OCI-LY7 (cell line): Measurements from ENCODE around the gene SLC17A7. TPM values are rescaled to one million over a fixed set of nuclear protein-coding genes. Genes with fewer than 3 reads are reported as not detected.

Source experiments
- BruUV-seq: library from RNA; stranded (reverse); fragments of 400-500 nt; replicated peaks from 2 replicates; lab custom pipeline; 2021; lab: Mats Ljungman, UMichigan
- CTCF ChIA-PET: fragments of 300-600 bp; sonication (Branson Sonifier 250); formaldehyde crosslinking; loops from one replicate; lab custom pipeline; 2022; ENCODE audit warnings: antibody characterized with exemption; ENCODE audit not compliant: unreplicated experiment; lab: Charles Lee
- POLR2A ChIA-PET: fragments of 300-600 bp; sonication (Branson Sonifier 250); formaldehyde crosslinking; loops from one replicate; lab custom pipeline; 2022; ENCODE audit warnings: antibody characterized with exemption; lab: Charles Lee
- DNase-seq: peaks from one replicate; pipeline ENCODE4 v3.0.0-alpha.2; 2015; ENCODE audit warnings: low spot score
- H2AFZ ChIP-seq: fragments of 200-600 bp; sonication (generic), shearing (Covaris generic); 2 replicates; pipeline ENCODE4 v1.6.1; 2014; ENCODE audit warnings: mild to moderate bottlenecking, antibody characterized with exemption, low read length, moderate library complexity
- H3K27ac ChIP-seq: fragments of 200-600 bp; sonication (generic); 2 replicates; pipeline ENCODE4 v1.5.1; 2014; ENCODE audit warnings: mixed run types, low read depth, mild to moderate bottlenecking, moderate library complexity, low read length, inconsistent platforms; ENCODE audit not compliant: poor library complexity, severe bottlenecking
- H3K36me3 ChIP-seq: fragments of 200-600 bp; sonication (generic); 2 replicates; pipeline ENCODE4 v1.6.1; 2014; ENCODE audit warnings: mild to moderate bottlenecking, antibody characterized with exemption, low read length, moderate library complexity, mixed read lengths; ENCODE audit not compliant: insufficient read depth
- H3K4me1 ChIP-seq: fragments of 200-600 bp; sonication (generic); 2 replicates; pipeline ENCODE4 v1.5.1; 2014; ENCODE audit warnings: mild to moderate bottlenecking, low read length; ENCODE audit not compliant: insufficient read depth, poor library complexity, severe bottlenecking
- H3K4me2 ChIP-seq: fragments of 200-600 bp; sonication (generic); 2 replicates; pipeline ENCODE4 v1.6.1; 2014; ENCODE audit warnings: mild to moderate bottlenecking, low read length
- H3K4me3 ChIP-seq: fragments of 200-600 bp; sonication (generic); 2 replicates; pipeline ENCODE4 v1.5.1; 2014; ENCODE audit warnings: mild to moderate bottlenecking, low read depth, low read length; ENCODE audit not compliant: poor library complexity, severe bottlenecking
- H3K79me2 ChIP-seq: fragments of 200-600 bp; sonication (generic); 2 replicates; pipeline ENCODE4 v1.6.1; 2016; ENCODE audit warnings: low read depth, mild to moderate bottlenecking, low read length, moderate library complexity, mixed read lengths; ENCODE audit not compliant: insufficient read depth
- H3K9me2 ChIP-seq: fragments of 200-600 bp; sonication (generic); 2 replicates; pipeline ENCODE4 v1.6.1; 2016; ENCODE audit warnings: mild to moderate bottlenecking, low read length, mixed read lengths; ENCODE audit not compliant: insufficient read depth
- H3K9me3 ChIP-seq: fragments of 200-600 bp; sonication (generic); 2 replicates; pipeline ENCODE4 v1.6.1; 2014; ENCODE audit warnings: mild to moderate bottlenecking, mixed run types, low read length, mixed read lengths
- H4K20me1 ChIP-seq: fragments of 200-600 bp; sonication (generic); 2 replicates; pipeline ENCODE4 v1.6.1; 2014; ENCODE audit warnings: mild to moderate bottlenecking, antibody characterized with exemption, low read length, moderate library complexity, mixed read lengths; ENCODE audit not compliant: insufficient read depth
- CTCF ChIP-seq: fragments of 200-600 bp; sonication (generic); conservative IDR thresholded peaks from 2 replicates; pipeline ENCODE4 v1.5.1; 2014; ENCODE audit warnings: mild to moderate bottlenecking, antibody characterized with exemption, low read length, moderate library complexity, mixed read lengths
- EZH2phosphoT487 ChIP-seq: fragments of 200-600 bp; sonication (generic); IDR thresholded peaks from 2 replicates; pipeline ENCODE4 v1.6.1; 2018; ENCODE audit warnings: low read depth, borderline replicate concordance, mild to moderate bottlenecking, mixed run types, antibody characterized with exemption, low read length, moderate library complexity, mixed read lengths
- intact Hi-C: fragments of 100-400 bp; cut with micrococcal nuclease; formaldehyde crosslinking; loops from one replicate; pipeline ENCODE4 v1.10.0; 2022; ENCODE audit not compliant: unreplicated experiment
- total RNA-seq, 2 experiments: library from RNA; depleted of rRNA in 1 of 2; stranded (reverse); fragments of >200 nt in 1 of 2; shearing (Covaris generic) in 1 of 2; gene quantifications; 2 replicates each; pipeline ENCODE4 v1.2.3, GENCODE V29; 2014 to 2022

SLC17A7 gene
- total RNA-seq, 2 experiments from 2014 or later: 1.3 TPM

DNA sequence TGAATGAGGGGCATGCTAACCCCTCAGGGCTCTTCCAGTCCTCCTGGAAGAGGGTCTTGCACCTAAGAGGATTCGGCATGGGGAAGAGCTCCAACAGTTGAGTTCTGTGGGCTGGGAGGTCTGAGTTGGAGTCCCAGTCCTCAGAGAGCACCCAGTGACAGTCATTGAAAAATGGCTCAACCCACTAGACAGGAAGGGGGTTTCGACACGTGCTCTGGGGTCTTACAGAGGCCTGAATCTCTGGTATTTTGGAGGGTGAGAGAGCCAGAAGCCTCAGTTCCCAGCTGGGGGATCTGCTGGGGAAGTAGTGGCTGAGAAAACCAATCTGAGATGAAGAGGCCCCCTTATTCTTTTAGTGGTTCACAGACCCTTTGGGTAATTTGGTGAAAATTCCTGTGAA is 27.1 kb downstream of the SLC17A7 start:
- no peak for DNase-seq
- ChIA-PET CTCF (no interaction called here), POLR2A (interaction anchor here (0.6 kb wide), 1 partner anchor 36 kb away, joined by 3 read pairs; no protein-coding TSS in a partner anchor)
- TF ChIP-seq CTCF: no peak
- no peak for TF ChIP-seq EZH2phosphoT487
- no peak overlapping the region for H3K4me3 ChIP-seq
- no peaks in the 10 kb centered on the region for H4K20me1 ChIP-seq
- intact Hi-C loops: no loop called here
- no peak overlapping the region for H2AFZ ChIP-seq
- no TSS peak for BruUV-seq
- peaks cover 70% of the 10 kb centered on the region for H3K4me1 ChIP-seq
- no peaks in the 10 kb centered on the region for H3K9me3 ChIP-seq
- no peak overlapping the region for H3K27ac ChIP-seq
- no peaks in the 10 kb centered on the region for H3K9me2 ChIP-seq
- no peak overlapping the region for H3K4me2 ChIP-seq
- no peaks in the 10 kb centered on the region for H3K36me3 ChIP-seq
- no peaks in the 10 kb centered on the region for H3K79me2 ChIP-seq

DNA sequence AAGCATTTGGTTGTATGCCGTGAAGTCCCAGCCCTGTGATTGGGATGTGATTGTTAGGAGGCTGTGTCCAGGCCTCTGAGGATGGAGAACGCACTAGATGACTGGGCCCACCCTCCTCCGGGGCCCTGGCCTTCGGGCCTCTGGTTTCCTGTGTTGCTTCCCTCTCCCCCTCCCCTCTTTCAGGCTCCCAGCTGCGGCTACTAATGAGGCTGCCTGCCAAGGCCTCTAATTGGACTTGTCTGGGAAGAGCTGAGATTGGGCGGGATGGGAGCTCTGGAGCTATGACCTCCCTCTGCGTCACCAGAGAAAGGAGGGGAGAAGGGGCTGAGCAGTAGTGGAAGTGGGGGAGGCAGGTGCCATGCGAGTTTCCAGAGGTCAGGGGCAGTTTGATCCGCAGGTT is 28.0 kb downstream of the SLC17A7 start:
- POLR2A ChIA-PET: no interaction called here
- BruUV-seq: no TSS peak
- H3K4me3 ChIP-seq: no peak overlapping the region

More for the DNA sequence above, 28.0 kb downstream of the SLC17A7 start:
- H3K4me2 ChIP-seq: no peak overlapping the region
- H3K27ac ChIP-seq: no peak overlapping the region
- TF ChIP-seq CTCF (no peak), EZH2phosphoT487 (no peak)
- no peak for DNase-seq
- H2AFZ ChIP-seq: no peak overlapping the region
- H3K4me1 ChIP-seq: peaks cover 78% of the 10 kb centered on the region
- CTCF ChIA-PET: no interaction called here
- no peaks in the 10 kb centered on the region for H4K20me1 ChIP-seq
- no peaks in the 10 kb centered on the region for H3K9me2 ChIP-seq
- H3K9me3 ChIP-seq: no peaks in the 10 kb centered on the region
- intact Hi-C loops: no loop called here
- no peaks in the 10 kb centered on the region for H3K36me3 ChIP-seq
- no peaks in the 10 kb centered on the region for H3K79me2 ChIP-seq
